OCI-LY7 (cell line): Measurements from ENCODE around the gene SYNPO.

Source experiments
- EZH2phosphoT487 ChIP-seq: fragments of 200-600 bp; sonication (generic); IDR thresholded peaks from 2 replicates; pipeline ENCODE4 v1.6.1; 2018; ENCODE audit warnings: low read depth, borderline replicate concordance, mild to moderate bottlenecking, mixed run types, antibody characterized with exemption, low read length, moderate library complexity, mixed read lengths
- TF ChIP-seq, protein P1 (sequence below): fragments of 200-600 bp; sonication (generic); conservative IDR thresholded peaks from 2 replicates; pipeline ENCODE4 v1.5.1; 2014; ENCODE audit warnings: mild to moderate bottlenecking, antibody characterized with exemption, low read length, moderate library complexity, mixed read lengths

DNA sequence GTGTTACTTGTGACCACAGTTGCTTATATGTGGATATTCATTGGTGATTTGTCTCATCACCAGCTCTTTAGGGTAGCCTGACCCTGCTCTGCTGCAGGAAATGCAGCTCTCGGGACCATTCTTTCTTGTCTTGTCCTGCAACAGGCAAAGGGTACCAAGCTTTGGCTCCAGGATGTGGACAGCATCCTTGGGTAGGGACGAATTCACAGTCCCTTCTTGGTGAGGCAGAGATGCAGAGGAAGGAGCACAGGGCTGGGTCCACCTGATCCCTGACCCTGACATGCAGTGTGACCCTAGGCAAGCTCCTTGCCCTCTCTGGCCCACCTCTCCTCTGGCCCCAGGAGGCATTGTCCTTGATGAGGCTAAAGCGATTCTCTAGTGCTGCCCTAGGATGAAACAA lies 37.0 kb upstream of the SYNPO start:
- TF ChIP-seq, protein P1, sequence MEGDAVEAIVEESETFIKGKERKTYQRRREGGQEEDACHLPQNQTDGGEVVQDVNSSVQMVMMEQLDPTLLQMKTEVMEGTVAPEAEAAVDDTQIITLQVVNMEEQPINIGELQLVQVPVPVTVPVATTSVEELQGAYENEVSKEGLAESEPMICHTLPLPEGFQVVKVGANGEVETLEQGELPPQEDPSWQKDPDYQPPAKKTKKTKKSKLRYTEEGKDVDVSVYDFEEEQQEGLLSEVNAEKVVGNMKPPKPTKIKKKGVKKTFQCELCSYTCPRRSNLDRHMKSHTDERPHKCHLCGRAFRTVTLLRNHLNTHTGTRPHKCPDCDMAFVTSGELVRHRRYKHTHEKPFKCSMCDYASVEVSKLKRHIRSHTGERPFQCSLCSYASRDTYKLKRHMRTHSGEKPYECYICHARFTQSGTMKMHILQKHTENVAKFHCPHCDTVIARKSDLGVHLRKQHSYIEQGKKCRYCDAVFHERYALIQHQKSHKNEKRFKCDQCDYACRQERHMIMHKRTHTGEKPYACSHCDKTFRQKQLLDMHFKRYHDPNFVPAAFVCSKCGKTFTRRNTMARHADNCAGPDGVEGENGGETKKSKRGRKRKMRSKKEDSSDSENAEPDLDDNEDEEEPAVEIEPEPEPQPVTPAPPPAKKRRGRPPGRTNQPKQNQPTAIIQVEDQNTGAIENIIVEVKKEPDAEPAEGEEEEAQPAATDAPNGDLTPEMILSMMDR, result no peak
- no peak for TF ChIP-seq EZH2phosphoT487
